ENCODE measurements around the gene HEBP1.

The HEBP1 gene

GRCh38 chr12:12943586-12944260 lies 56.3 kb downstream of the HEBP1 start:
- no peak for DNase-seq
- Histone ChIP-seq H3K9me3 (ENCODE audit: severe bottlenecking) (no peaks in the 10 kb centered on the region), H3K36me3 (no peaks in the 10 kb centered on the region), H3K4me3 (ENCODE audit: low read depth, low read length) (no peak overlapping the region), H3K27ac (no peak overlapping the region), H3K27me3 (ENCODE audit: insufficient read depth, low read depth, severe bottlenecking) (no peaks in the 10 kb centered on the region)
- no peak for TF ChIP-seq CTCF (IDR thresholded peaks at IDR 0.05; ENCODE audit: low read depth, low read length)

- Histone ChIP-seq H3K36me3 (no peaks in the 10 kb centered on the region), H3K27me3 (ENCODE audit: insufficient read depth, low read depth, severe bottlenecking) (no peaks in the 10 kb centered on the region)
Observed at GRCh38 chr12:12941450-12942350, 58.4 kb downstream of the HEBP1 start.

GRCh38 chr12:12939888-12940287 lies 60.2 kb downstream of the HEBP1 start:
- TF ChIP-seq CTCF (IDR thresholded peaks at IDR 0.05; ENCODE audit: low read depth, low read length): no peak

More at GRCh38 chr12:12941450-12942350, 58.4 kb downstream of the HEBP1 start:
- no peak for TF ChIP-seq CTCF (IDR thresholded peaks at IDR 0.05; ENCODE audit: low read depth, low read length)
- Histone ChIP-seq H3K4me3 (ENCODE audit: low read depth, low read length) (no peak overlapping the region), H3K27ac (no peak overlapping the region), H3K9me3 (ENCODE audit: severe bottlenecking) (no peaks in the 10 kb centered on the region)
- DNase-seq: no peak

GRCh38 chr12:12938541-12938940 lies 61.5 kb downstream of the HEBP1 start:
- DNase-seq: no peak
- Histone ChIP-seq H3K27me3 (ENCODE audit: insufficient read depth, low read depth, severe bottlenecking) (no peaks in the 10 kb centered on the region), H3K27ac (no peak overlapping the region), H3K4me3 (ENCODE audit: low read depth, low read length) (no peak overlapping the region), H3K9me3 (ENCODE audit: severe bottlenecking) (no peaks in the 10 kb centered on the region), H3K36me3 (no peaks in the 10 kb centered on the region)
- TF ChIP-seq CTCF (IDR thresholded peaks at IDR 0.05; ENCODE audit: low read depth, low read length): no peak

More at GRCh38 chr12:12939888-12940287, 60.2 kb downstream of the HEBP1 start:
- no peaks in the 10 kb centered on the region for H3K36me3 ChIP-seq
- no peaks in the 10 kb centered on the region for H3K9me3 ChIP-seq (ENCODE audit: severe bottlenecking)
- no peak overlapping the region for H3K27ac ChIP-seq
- no peak overlapping the region for H3K4me3 ChIP-seq (ENCODE audit: low read depth, low read length)
- no peaks in the 10 kb centered on the region for H3K27me3 ChIP-seq (ENCODE audit: insufficient read depth, low read depth, severe bottlenecking)
- DNase-seq: no peak

- no peak overlapping the region for H3K4me3 ChIP-seq (ENCODE audit: low read depth, low read length)
- H3K27me3 ChIP-seq (ENCODE audit: insufficient read depth, low read depth, severe bottlenecking): no peaks in the 10 kb centered on the region
- no peaks in the 10 kb centered on the region for H3K36me3 ChIP-seq
- TF ChIP-seq CTCF (IDR thresholded peaks at IDR 0.05; ENCODE audit: low read depth, low read length): no peak
- DNase-seq: no peak
- no peaks in the 10 kb centered on the region for H3K9me3 ChIP-seq (ENCODE audit: severe bottlenecking)
- H3K27ac ChIP-seq: no peak overlapping the region
Observed at GRCh38 chr12:12936983-12937491, 63.0 kb downstream of the HEBP1 start.

All from WERI-Rb-1 (cell line).